Measurements from ENCODE around the gene PLEKHG1.

The PLEKHG1 gene

GRCh38 chr6:150599199-150600009, at the start of gene PLEKHG1:
PLEKHG1 (plus strand) TSS chr6:150599885; CDS start chr6:150733682, 133,797 bp downstream.
- DNase-seq = peak; percentile 53 to 75

- no peak for DNase-seq
These were observed 49.4 kb upstream of the PLEKHG1 start for GRCh38 chr6:150550244-150550643.

- no peak for DNase-seq
These were observed 42.6 kb upstream of the PLEKHG1 start for GRCh38 chr6:150557043-150557599.

GRCh38 chr6:150560004-150560883, 39.4 kb upstream of the PLEKHG1 start:
- no peak for DNase-seq

GRCh38 chr6:150560884-150561219, 38.8 kb upstream of the PLEKHG1 start:
- no peak for DNase-seq

- no peak for DNase-seq
These were observed 33.7 kb upstream of the PLEKHG1 start for GRCh38 chr6:150565945-150566344.

- no peak for DNase-seq
These were observed 33.2 kb upstream of the PLEKHG1 start for GRCh38 chr6:150566486-150566885.

GRCh38 chr6:150567380-150567779, 32.3 kb upstream of the PLEKHG1 start:
- no peak for DNase-seq

GRCh38 chr6:150567823-150568383, 31.8 kb upstream of the PLEKHG1 start:
- no peak for DNase-seq

- DNase-seq = no peak
These were observed 31.1 kb upstream of the PLEKHG1 start for GRCh38 chr6:150568560-150568959.

GRCh38 chr6:150569161-150569560, 30.5 kb upstream of the PLEKHG1 start:
- no peak for DNase-seq

GRCh38 chr6:150573041-150573681, 26.5 kb upstream of the PLEKHG1 start:
- DNase-seq = no peak

- DNase-seq = no peak
These were observed 23.8 kb upstream of the PLEKHG1 start for GRCh38 chr6:150575836-150576235.

- no peak for DNase-seq
These were observed 22.9 kb upstream of the PLEKHG1 start for GRCh38 chr6:150576651-150577226.

GRCh38 chr6:150579611-150580010, 20.1 kb upstream of the PLEKHG1 start:
- DNase-seq = no peak

- DNase-seq = no peak
These were observed 19.2 kb upstream of the PLEKHG1 start for GRCh38 chr6:150580489-150580888.

GRCh38 chr6:150584065-150584464, 15.6 kb upstream of the PLEKHG1 start:
- DNase-seq = no peak

- no peak for DNase-seq
These were observed 15.1 kb upstream of the PLEKHG1 start for GRCh38 chr6:150584596-150584995.

- DNase-seq = no peak
These were observed 12.8 kb upstream of the PLEKHG1 start for GRCh38 chr6:150586850-150587359.

GRCh38 chr6:150587637-150588036, 12.0 kb upstream of the PLEKHG1 start:
- DNase-seq = no peak

- no peak for DNase-seq
These were observed 10.7 kb upstream of the PLEKHG1 start for GRCh38 chr6:150588888-150589499.

- no peak for DNase-seq
These were observed 9.8 kb upstream of the PLEKHG1 start for GRCh38 chr6:150589852-150590251.

Measured in CD4-positive, alpha-beta T cell treated with Interleukin-4 for 1 hour (primary cell).